Measurements from ENCODE around the gene PRKCQ.

GRCh38 chr10:6518791-6519429, 61.2 kb downstream of the PRKCQ start:
- TF ChIP-seq POLR2A (IDR thresholded peaks at IDR 0.05) (no peak), CTCF (IDR thresholded peaks at IDR 0.05) (no peak)

All from tibial nerve (tissue), 3 donors.